B cell (primary cell): ENCODE results near the gene FOXL1. TPM values are rescaled to one million over a fixed set of nuclear protein-coding genes. Genes with fewer than 3 reads are reported as not detected.

Experiments
- ATAC-seq: fragments of 200-7000 bp; cut with Tn5 transposase; one replicate; pipeline ENCODE4 v1.10.0; 2021; ENCODE audit warnings: low read depth, mild to moderate bottlenecking, moderate number of reproducible peaks, moderate library complexity
- CTCF ChIA-PET: fragments of 350-600 bp; sonication (Branson Sonifier 250); formaldehyde crosslinking; loops from one replicate; lab custom pipeline; 2021; ENCODE audit warnings: antibody characterized with exemption, inconsistent platforms; lab: Charles Lee
- POLR2A ChIA-PET: fragments of 350-600 bp; sonication (Branson Sonifier 250); formaldehyde crosslinking; loops from one replicate; lab custom pipeline; 2021; ENCODE audit warnings: antibody characterized with exemption; lab: Charles Lee
- DNase-seq: peaks from one replicate; pipeline ENCODE4 v3.0.0; 2013
- H2AFZ ChIP-seq: 2 replicates; pipeline ENCODE4 v1.6.1; 2012; ENCODE audit warnings: mild to moderate bottlenecking, low read depth, low read length; ENCODE audit not compliant: insufficient read depth, poor library complexity, severe bottlenecking
- H3K27ac ChIP-seq, 2 donors: 1 replicate in 1 of 2; 2 replicates in 1 of 2; pipeline ENCODE4 v1.5.1; 2012 to 2013; ENCODE audit warnings: low read length in 2 of 2, mild to moderate bottlenecking in 2 of 2, moderate library complexity in 1 of 2
- H3K27me3 ChIP-seq, 4 experiments: fragments of 200-600 bp in 1 of 4; sonication (generic) in 1 of 4; replicated peaks in 1 of 4; 1 replicate in 2 of 4; 2 replicates in 2 of 4; pipeline versions ENCODE4 v1.6.1 to v1.7.0; 2013 to 2016; ENCODE audit warnings: low read length in 3 of 4, mild to moderate bottlenecking in 2 of 4, mixed read lengths in 1 of 4, moderate library complexity in 1 of 4; ENCODE audit not compliant: insufficient read depth in 4 of 4, control insufficient read depth in 3 of 4; ENCODE audit errors: control extremely low read depth in 1 of 4
- H3K36me3 ChIP-seq, 2 experiments: replicated peaks in 1 of 2; 1 replicate in 1 of 2; 2 replicates in 1 of 2; pipeline versions ENCODE4 v1.6.1 to v1.7.1; 2013; ENCODE audit warnings: low read length in 1 of 2; ENCODE audit not compliant: insufficient read depth in 2 of 2, control insufficient read depth in 1 of 2; ENCODE audit errors: control extremely low read depth in 1 of 2, extremely low read depth in 1 of 2
- H3K4me1 ChIP-seq, 2 donors: fragments of 200-600 bp in 1 of 2; sonication (generic) in 1 of 2; 1 replicate in 1 of 2; 2 replicates in 1 of 2; pipeline versions ENCODE4 v1.5.1 to v1.6.1; 2013 to 2017; ENCODE audit warnings: low read length in 2 of 2; ENCODE audit not compliant: control insufficient read depth in 2 of 2, insufficient read depth in 2 of 2
- H3K4me2 ChIP-seq: replicated peaks from 2 replicates; pipeline ENCODE3; 2012; ENCODE audit warnings: mild to moderate bottlenecking, low read depth, low read length; ENCODE audit not compliant: poor library complexity, severe bottlenecking
- H3K4me3 ChIP-seq, 5 experiments: fragments of 200-600 bp in 1 of 5; sonication (generic) in 1 of 5; 1 replicate in 3 of 5; 2 replicates in 2 of 5; pipeline versions ENCODE4 v1.5.1 to v1.7.0; 2011 to 2016; ENCODE audit warnings: low read length in 4 of 5, mild to moderate bottlenecking in 4 of 5, low read depth in 2 of 5, control low read depth in 1 of 5, moderate library complexity in 1 of 5; ENCODE audit not compliant: insufficient read depth in 1 of 5; ENCODE audit errors: control extremely low read depth in 1 of 5, extremely low read depth in 1 of 5
- H3K79me2 ChIP-seq: fragments of 200-600 bp; sonication (generic); one replicate; pipeline ENCODE4 v1.6.0; 2016; ENCODE audit warnings: low read length; ENCODE audit not compliant: control insufficient read depth, insufficient read depth
- H3K9ac ChIP-seq: fragments of 200-600 bp; sonication (generic); 2 replicates; pipeline ENCODE4 v1.6.1; 2017; ENCODE audit warnings: mild to moderate bottlenecking, low read length, moderate library complexity
- H3K9me3 ChIP-seq, 3 donors: one replicate each; pipeline versions ENCODE4 v1.6.1 to v1.7.1; 2013; ENCODE audit warnings: low read length in 2 of 3; ENCODE audit not compliant: control insufficient read depth in 2 of 3, insufficient read depth in 1 of 3; ENCODE audit errors: control extremely low read depth in 1 of 3
- H4K20me1 ChIP-seq: 2 replicates; pipeline ENCODE4 v1.6.0; 2012; ENCODE audit warnings: mild to moderate bottlenecking, low read length; ENCODE audit not compliant: insufficient read depth, control insufficient read depth, poor library complexity, severe bottlenecking
- H3K27ac Mint-ChIP-seq: one replicate; pipeline ENCODE4 v1.8.0; 2021; ENCODE audit warnings: mixed read lengths
- H3K27me3 Mint-ChIP-seq: one replicate; pipeline ENCODE4 v1.8.0; 2021; ENCODE audit warnings: mixed read lengths
- H3K4me1 Mint-ChIP-seq: one replicate; pipeline ENCODE4 v1.8.0; 2021; ENCODE audit warnings: mixed read lengths
- H3K4me3 Mint-ChIP-seq: one replicate; pipeline ENCODE4 v1.8.0; 2021; ENCODE audit warnings: mixed read lengths
- H3K9me3 Mint-ChIP-seq: one replicate; pipeline ENCODE4 v1.8.0; 2022; ENCODE audit warnings: mixed read lengths; ENCODE audit not compliant: insufficient read depth
- CTCF ChIP-seq: fragments of 200-600 bp; IDR thresholded peaks from one replicate; pipeline ENCODE4 v1.8.0; 2022; ENCODE audit warnings: antibody characterized with exemption, mild to moderate bottlenecking
- EZH2 ChIP-seq: IDR thresholded peaks from 2 replicates; pipeline ENCODE4 v1.6.1; 2012; ENCODE audit warnings: borderline replicate concordance, low read depth, mild to moderate bottlenecking, moderate library complexity, low read length; ENCODE audit not compliant: insufficient read depth, poor library complexity, severe bottlenecking
- WGBS: methylation state at CpG from one replicate; pipeline ENCODE4 v1.1.5; 2013; ENCODE audit warnings: missing lambda C conversion rate; ENCODE audit not compliant: insufficient coverage; 5-methylcytosine and 5-hydroxymethylcytosine counted together
- intact Hi-C: fragments of 100-400 bp; cut with micrococcal nuclease; formaldehyde crosslinking; loops from one replicate; pipeline ENCODE4 v1.10.0; 2022
- polyA plus RNA-seq: library from polyadenylated mRNA; depleted of rRNA; stranded (reverse); fragments of >200 nt; gene quantifications from 2 replicates; pipeline ENCODE4 v1.2.3, GENCODE V29; 2012
- total RNA-seq, 2 donors: library from RNA; stranded (reverse); fragments of 120-200 nt in 1 of 2; gene quantifications; 1 replicate in 1 of 2; 2 replicates in 1 of 2; pipeline versions ENCODE4 v1.2.3 to v1.2.4, GENCODE V29; 2013 to 2022

FOXL1 gene
- total and polyA plus RNA-seq, 2 donors (not counting 1 experiment from before 2014, with no cell fraction given) = not detected

GRCh38 chr16:86555704-86556075 lies 22.7 kb upstream of the FOXL1 start:
- Histone ChIP-seq H3K4me1 (peaks cover 6 to 16% of the 10 kb centered on the region in 2 donors), H3K36me3 (peaks cover 0 to 6% of the 10 kb centered on the region in 2 experiments), H3K9me3 (no peaks in the 10 kb centered on the region), H3K4me3 (peak overlapping the region; percentile 78 to 98 (median 87)), H3K9ac (peak overlapping the region; percentile 96), H3K27ac (peak overlapping the region; percentile 89 to 94), H3K79me2 (peaks cover 6% of the 10 kb centered on the region), H3K27me3 (peaks cover 0 to 11% (median 3%) of the 10 kb centered on the region in 4 experiments), H2AFZ (peak overlapping the region; percentile 79), H3K4me2 (peak overlapping the region; percentile 74), H4K20me1 (no peaks in the 10 kb centered on the region)
- CTCF ChIA-PET = interaction anchor here (1.5 kb wide), 1 partner anchor 9 kb away, joined by 5 read pairs; no protein-coding TSS in a partner anchor
- TF ChIP-seq CTCF (no peak), EZH2 (no peak)
- no peak for ATAC-seq
- H3K9me3 Mint-ChIP-seq = no peaks in the 10 kb centered on the region
- peaks cover 16% of the 10 kb centered on the region for H3K4me1 Mint-ChIP-seq
- intact Hi-C loops = loop anchor here (1.0 to 10.0 kb wide), 3 partner anchors 8 to 829 kb away; partner anchors contain the start of gene FBXO31
- H3K27ac Mint-ChIP-seq = peak overlapping the region; percentile 95
- DNase-seq = no peak
- 60% methylated on average over 17 of the region's 17 CpGs for WGBS
- POLR2A ChIA-PET = interaction anchor here (0.5 kb wide), 1 partner anchor 816 kb away, joined by 3 read pairs; no protein-coding TSS in a partner anchor
- H3K27me3 Mint-ChIP-seq = peaks cover 6% of the 10 kb centered on the region
- peak overlapping the region; percentile 95 for H3K4me3 Mint-ChIP-seq

GRCh38 chr16:86556576-86556975 lies 21.8 kb upstream of the FOXL1 start:
- peaks cover 0 to under 1% of the 10 kb centered on the region in 2 experiments for H3K36me3 ChIP-seq
- H3K4me2 ChIP-seq = no peak overlapping the region
- WGBS = 88% methylated on average over 4 of the region's 5 CpGs
- ATAC-seq (no peak), DNase-seq (no peak)
- no peaks in the 10 kb centered on the region for H4K20me1 ChIP-seq
- peak overlapping the region; percentile 26 for H2AFZ ChIP-seq
- intact Hi-C loops = loop anchor here (10.0 kb wide), 1 partner anchor 828 kb away; the partner anchor contains the start of gene FBXO31
- H3K27me3 Mint-ChIP-seq = peaks cover 6% of the 10 kb centered on the region
- peaks cover 16% of the 10 kb centered on the region for H3K4me1 Mint-ChIP-seq
- no peaks in the 10 kb centered on the region for H3K9me3 Mint-ChIP-seq
- no peak overlapping the region for H3K27ac Mint-ChIP-seq
- no peak overlapping the region for H3K4me3 ChIP-seq
- H3K9me3 ChIP-seq = no peaks in the 10 kb centered on the region
- H3K4me1 ChIP-seq = peaks cover 6 to 16% of the 10 kb centered on the region in 2 donors
- TF ChIP-seq EZH2 (no peak), CTCF (no peak)
- CTCF ChIA-PET = interaction anchor here (0.7 to 1.5 kb wide), 2 partner anchors 13 to 1079 kb away, joined by 3 read pairs; no protein-coding TSS in a partner anchor
- POLR2A ChIA-PET = no interaction called here
- peaks cover 6% of the 10 kb centered on the region for H3K79me2 ChIP-seq
- H3K9ac ChIP-seq = no peak overlapping the region
- H3K27me3 ChIP-seq = peaks cover 0 to 18% (median 3%) of the 10 kb centered on the region in 4 experiments
- peak overlapping the region; percentile 95 for H3K4me3 Mint-ChIP-seq
- H3K27ac ChIP-seq = no peak overlapping the region
